DOHH2 (cell line): Measurements from ENCODE around the gene EIF4B.

ENCODE experiments used
- H3F3A ChIP-seq: fragments of 200-600 bp; sonication (generic), shearing (Covaris generic); 2 replicates; pipeline ENCODE4 v1.6.0; 2016; ENCODE audit warnings: antibody characterized with exemption, mild to moderate bottlenecking; ENCODE audit not compliant: control insufficient read depth, insufficient read depth
- H3K27ac ChIP-seq: fragments of 200-600 bp; sonication (generic); 2 replicates; pipeline ENCODE4 v1.5.1; 2014; ENCODE audit warnings: low read depth, mild to moderate bottlenecking, low read length, moderate library complexity
- H3K27me3 ChIP-seq: fragments of 200-600 bp; sonication (generic); 2 replicates; pipeline ENCODE4 v1.6.1; 2014; ENCODE audit warnings: mild to moderate bottlenecking, low read length, mixed read lengths; ENCODE audit not compliant: control insufficient read depth
- H3K36me3 ChIP-seq: fragments of 200-600 bp; sonication (generic); 2 replicates; pipeline ENCODE4 v1.6.1; 2014; ENCODE audit warnings: mild to moderate bottlenecking, low read length, moderate library complexity, mixed read lengths; ENCODE audit not compliant: control insufficient read depth
- H3K4me1 ChIP-seq: fragments of 200-600 bp; sonication (generic); 2 replicates; pipeline ENCODE4 v1.6.1; 2014; ENCODE audit warnings: mild to moderate bottlenecking, low read length, mixed read lengths; ENCODE audit not compliant: control insufficient read depth
- H3K4me2 ChIP-seq: fragments of 200-600 bp; sonication (generic); 2 replicates; pipeline ENCODE4 v1.6.0; 2014; ENCODE audit warnings: mild to moderate bottlenecking, low read length, moderate library complexity
- H3K4me3 ChIP-seq: fragments of 200-600 bp; sonication (generic); 2 replicates; pipeline ENCODE4 v1.5.1; 2014; ENCODE audit warnings: mild to moderate bottlenecking, low read length, mixed read lengths
- H3K79me2 ChIP-seq: fragments of 200-600 bp; sonication (generic); 2 replicates; pipeline ENCODE4 v1.6.1; 2014; ENCODE audit warnings: mild to moderate bottlenecking, low read length, mixed read lengths; ENCODE audit not compliant: control insufficient read depth
- H3K9me2 ChIP-seq: fragments of 200-600 bp; sonication (generic); replicated peaks from 2 replicates; pipeline ENCODE4 v1.6.1; 2014; ENCODE audit warnings: mild to moderate bottlenecking, low read length, mixed read lengths; ENCODE audit not compliant: control insufficient read depth
- H3K9me3 ChIP-seq: fragments of 200-600 bp; sonication (generic); 2 replicates; pipeline ENCODE4 v1.6.1; 2014; ENCODE audit warnings: antibody characterized with exemption, low read length, mixed read lengths; ENCODE audit not compliant: control insufficient read depth, insufficient read depth
- H4K20me1 ChIP-seq: fragments of 200-600 bp; sonication (generic); 2 replicates; pipeline ENCODE4 v1.6.0; 2014; ENCODE audit warnings: low read depth, mild to moderate bottlenecking, antibody characterized with exemption, low read length, moderate library complexity; ENCODE audit not compliant: control insufficient read depth, insufficient read depth
- EZH2phosphoT487 ChIP-seq: fragments of 200-600 bp; sonication (generic); IDR thresholded peaks from 2 replicates; pipeline ENCODE4 v1.6.1; 2017; ENCODE audit warnings: borderline replicate concordance, mild to moderate bottlenecking, antibody characterized with exemption, low read length, moderate library complexity, mixed read lengths
- TF ChIP-seq, protein P1 (sequence below): fragments of 200-600 bp; sonication (generic); IDR thresholded peaks from one replicate; pipeline ENCODE4 v1.5.1; 2014; ENCODE audit warnings: antibody characterized with exemption, mild to moderate bottlenecking, low read depth, low read length; ENCODE audit not compliant: poor library complexity, severe bottlenecking

Gene EIF4B

DNA sequence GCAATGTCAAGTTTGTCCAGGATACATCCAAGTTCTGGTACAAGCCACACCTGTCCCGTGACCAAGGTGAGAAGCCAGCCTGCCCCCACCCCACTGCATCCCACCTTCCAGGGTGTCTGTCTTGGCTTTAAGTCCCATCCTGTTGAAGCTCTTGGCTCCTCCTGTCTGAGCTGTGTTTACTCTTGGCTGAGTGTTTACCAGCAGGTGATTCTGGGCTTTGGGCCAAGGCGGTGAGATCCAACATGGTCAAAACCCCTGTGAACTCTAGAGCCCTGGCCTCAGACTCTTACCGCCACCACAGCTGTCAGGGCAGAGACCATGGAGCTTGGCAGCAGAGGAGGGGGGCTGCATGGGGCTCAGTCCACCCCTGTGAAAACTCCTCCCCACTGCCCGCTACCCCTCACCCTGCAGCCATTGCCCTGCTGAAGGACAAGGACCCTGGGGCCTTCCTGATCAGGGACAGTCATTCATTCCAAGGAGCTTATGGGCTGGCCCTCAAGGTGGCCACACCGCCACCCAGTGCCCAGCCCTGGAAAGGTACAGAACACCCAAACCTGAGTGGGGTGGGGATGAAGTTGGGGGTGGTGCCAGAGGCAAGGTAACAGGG is 55.3 kb downstream of the EIF4B start:
- H3K4me3 ChIP-seq, result no peak overlapping the region
- no peak for TF ChIP-seq EZH2phosphoT487
- TF ChIP-seq, protein P1, sequence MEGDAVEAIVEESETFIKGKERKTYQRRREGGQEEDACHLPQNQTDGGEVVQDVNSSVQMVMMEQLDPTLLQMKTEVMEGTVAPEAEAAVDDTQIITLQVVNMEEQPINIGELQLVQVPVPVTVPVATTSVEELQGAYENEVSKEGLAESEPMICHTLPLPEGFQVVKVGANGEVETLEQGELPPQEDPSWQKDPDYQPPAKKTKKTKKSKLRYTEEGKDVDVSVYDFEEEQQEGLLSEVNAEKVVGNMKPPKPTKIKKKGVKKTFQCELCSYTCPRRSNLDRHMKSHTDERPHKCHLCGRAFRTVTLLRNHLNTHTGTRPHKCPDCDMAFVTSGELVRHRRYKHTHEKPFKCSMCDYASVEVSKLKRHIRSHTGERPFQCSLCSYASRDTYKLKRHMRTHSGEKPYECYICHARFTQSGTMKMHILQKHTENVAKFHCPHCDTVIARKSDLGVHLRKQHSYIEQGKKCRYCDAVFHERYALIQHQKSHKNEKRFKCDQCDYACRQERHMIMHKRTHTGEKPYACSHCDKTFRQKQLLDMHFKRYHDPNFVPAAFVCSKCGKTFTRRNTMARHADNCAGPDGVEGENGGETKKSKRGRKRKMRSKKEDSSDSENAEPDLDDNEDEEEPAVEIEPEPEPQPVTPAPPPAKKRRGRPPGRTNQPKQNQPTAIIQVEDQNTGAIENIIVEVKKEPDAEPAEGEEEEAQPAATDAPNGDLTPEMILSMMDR, result peak; percentile 59
- H3K4me2 ChIP-seq, result no peak overlapping the region
- H3K9me2 ChIP-seq, result no peaks in the 10 kb centered on the region
- peaks cover 5% of the 10 kb centered on the region for H3K27me3 ChIP-seq
- H3F3A ChIP-seq, result 0 out of 2 replicates have a peak, but pooled peaks cover 3% of the 10 kb centered on the region
- peaks cover 12% of the 10 kb centered on the region for H3K4me1 ChIP-seq
- H3K9me3 ChIP-seq, result no peaks in the 10 kb centered on the region
- no peak overlapping the region for H3K27ac ChIP-seq
- no peaks in the 10 kb centered on the region for H3K79me2 ChIP-seq
- peaks cover 24% of the 10 kb centered on the region for H3K36me3 ChIP-seq
- no peaks in the 10 kb centered on the region for H4K20me1 ChIP-seq

DNA sequence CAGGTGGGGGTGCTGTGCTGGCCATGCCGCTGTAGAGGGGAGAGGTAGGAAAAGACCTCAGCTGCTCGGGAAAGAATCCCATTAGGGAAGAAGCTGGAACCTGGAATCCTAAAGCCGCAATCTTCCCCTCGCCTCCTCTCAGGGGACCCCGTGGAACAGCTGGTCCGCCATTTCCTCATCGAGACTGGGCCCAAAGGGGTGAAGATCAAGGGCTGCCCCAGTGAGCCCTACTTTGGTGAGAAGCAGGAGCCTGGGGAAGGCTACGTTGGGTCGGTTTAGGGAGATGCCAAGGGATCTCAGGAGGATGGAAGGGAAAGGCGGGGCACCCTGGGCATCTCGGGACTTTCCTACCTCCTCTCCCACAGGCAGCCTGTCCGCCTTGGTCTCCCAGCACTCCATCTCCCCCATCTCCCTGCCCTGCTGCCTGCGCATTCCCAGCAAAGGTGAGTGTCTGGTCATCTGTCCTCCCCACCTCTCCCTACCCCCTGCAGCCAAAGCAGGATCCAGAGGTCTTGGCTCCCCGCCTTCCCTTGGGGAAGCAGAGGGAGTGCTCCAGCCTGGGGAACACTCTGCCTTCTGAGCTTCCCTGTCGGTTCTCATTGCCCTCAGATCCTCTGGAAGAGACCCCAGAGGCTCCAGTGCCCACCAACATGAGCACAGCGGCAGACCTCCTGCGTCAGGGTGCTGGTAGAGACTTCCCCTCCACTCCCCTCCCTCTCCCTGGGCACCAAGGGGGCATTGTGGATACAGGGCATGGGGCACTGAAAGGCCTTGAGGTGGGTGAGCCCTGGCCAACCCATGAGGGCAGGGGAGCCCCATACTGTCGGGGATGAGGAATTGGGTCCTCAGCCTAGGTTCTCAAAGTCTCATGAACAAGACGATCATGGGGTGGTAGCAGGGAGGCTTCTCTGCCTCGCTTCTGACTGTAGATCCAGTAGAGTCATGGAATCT is 56.0 kb downstream of the EIF4B start:
- H3K4me3 ChIP-seq, result no peak overlapping the region
- no peak overlapping the region for H3K27ac ChIP-seq
- no peaks in the 10 kb centered on the region for H4K20me1 ChIP-seq
- H3K4me2 ChIP-seq, result no peak overlapping the region
- no peaks in the 10 kb centered on the region for H3K79me2 ChIP-seq
- H3K9me2 ChIP-seq, result no peaks in the 10 kb centered on the region
- H3K36me3 ChIP-seq, result peaks cover 24% of the 10 kb centered on the region
- peaks cover 3% of the 10 kb centered on the region; the same call in 1 of the 2 replicates for H3K27me3 ChIP-seq
- TF ChIP-seq, protein P1, result no peak
- no peak for TF ChIP-seq EZH2phosphoT487
- no peaks in the 10 kb centered on the region for H3K9me3 ChIP-seq
- H3F3A ChIP-seq, result no peaks in the 10 kb centered on the region
- H3K4me1 ChIP-seq, result peaks cover 13% of the 10 kb centered on the region

DNA sequence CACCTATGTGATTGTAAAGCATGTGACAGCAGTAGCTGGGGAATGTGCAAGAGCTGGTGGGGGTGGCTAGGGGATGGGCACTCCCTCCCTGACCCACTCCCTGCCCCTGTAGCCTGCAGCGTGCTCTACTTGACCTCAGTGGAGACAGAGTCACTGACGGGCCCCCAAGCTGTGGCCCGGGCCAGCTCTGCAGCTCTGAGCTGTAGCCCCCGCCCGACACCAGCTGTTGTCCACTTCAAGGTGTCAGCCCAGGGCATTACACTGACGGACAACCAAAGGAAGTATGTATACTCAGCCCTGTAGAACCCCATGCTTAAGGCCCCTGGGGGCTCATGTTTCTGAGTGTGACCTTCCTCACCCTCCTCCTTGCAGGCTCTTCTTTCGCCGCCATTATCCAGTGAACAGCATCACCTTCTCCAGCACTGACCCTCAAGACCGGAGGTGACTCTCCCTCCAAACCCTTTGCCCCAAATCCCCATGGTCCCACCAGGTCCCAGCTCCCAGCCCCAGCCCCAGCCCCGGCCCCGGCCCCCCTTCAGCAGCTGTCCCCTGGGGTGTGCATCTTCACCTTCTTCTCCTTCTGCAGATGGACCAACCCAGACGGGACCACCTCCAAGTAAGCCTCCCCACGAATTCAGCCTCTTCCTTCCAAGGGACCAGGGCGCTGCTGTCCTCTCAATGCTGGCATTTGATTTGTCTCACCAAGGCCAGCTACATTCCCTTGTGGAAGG is 56.9 kb downstream of the EIF4B start:
- Histone ChIP-seq H3K4me2 (no peak overlapping the region), H4K20me1 (no peaks in the 10 kb centered on the region), H3K27me3 (no peaks in the 10 kb centered on the region), H3K79me2 (no peaks in the 10 kb centered on the region), H3K36me3 (peaks cover 24% of the 10 kb centered on the region), H3F3A (no peaks in the 10 kb centered on the region), H3K4me3 (no peak overlapping the region), H3K9me2 (no peaks in the 10 kb centered on the region), H3K9me3 (no peaks in the 10 kb centered on the region), H3K27ac (no peak overlapping the region), H3K4me1 (peaks cover 13% of the 10 kb centered on the region)
- TF ChIP-seq, protein P1, result no peak
- no peak for TF ChIP-seq EZH2phosphoT487
